ENCODE data around the gene STC2.

The STC2 gene

DNA sequence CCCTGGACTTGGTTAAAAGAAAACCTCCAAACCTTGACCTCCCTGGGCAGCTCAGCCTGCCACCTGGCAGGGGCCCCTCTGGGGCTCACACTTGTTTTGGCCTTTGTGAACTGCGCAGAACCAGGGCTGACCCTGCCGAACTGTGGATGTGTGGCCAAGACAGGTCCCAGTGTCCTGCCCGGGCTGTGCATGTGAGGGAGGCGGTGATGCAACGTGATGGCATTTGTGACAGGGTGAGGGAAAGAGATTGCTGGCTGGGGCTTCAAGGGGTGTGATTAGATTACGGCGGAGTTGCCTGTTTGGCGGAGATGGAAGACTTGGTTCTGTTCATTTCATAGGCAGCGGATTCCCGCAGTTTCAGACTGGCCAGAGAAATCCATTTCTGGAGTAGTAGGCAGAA lies 62.8 kb downstream of the STC2 start:
- no peak for DNase-seq (ENCODE audit: low spot score)

Measured in LoVo (cell line).